HG03175 (cell line): Measurements from ENCODE around the gene KIAA1958.

ENCODE experiments used
- ATAC-seq: cut with Tn5 transposase; IDR thresholded peaks from one replicate; pipeline ENCODE4 v1.9.1; 2021; ENCODE audit warnings: mild to moderate bottlenecking, moderate library complexity; ENCODE audit not compliant: unreplicated experiment

The KIAA1958 gene

DNA sequence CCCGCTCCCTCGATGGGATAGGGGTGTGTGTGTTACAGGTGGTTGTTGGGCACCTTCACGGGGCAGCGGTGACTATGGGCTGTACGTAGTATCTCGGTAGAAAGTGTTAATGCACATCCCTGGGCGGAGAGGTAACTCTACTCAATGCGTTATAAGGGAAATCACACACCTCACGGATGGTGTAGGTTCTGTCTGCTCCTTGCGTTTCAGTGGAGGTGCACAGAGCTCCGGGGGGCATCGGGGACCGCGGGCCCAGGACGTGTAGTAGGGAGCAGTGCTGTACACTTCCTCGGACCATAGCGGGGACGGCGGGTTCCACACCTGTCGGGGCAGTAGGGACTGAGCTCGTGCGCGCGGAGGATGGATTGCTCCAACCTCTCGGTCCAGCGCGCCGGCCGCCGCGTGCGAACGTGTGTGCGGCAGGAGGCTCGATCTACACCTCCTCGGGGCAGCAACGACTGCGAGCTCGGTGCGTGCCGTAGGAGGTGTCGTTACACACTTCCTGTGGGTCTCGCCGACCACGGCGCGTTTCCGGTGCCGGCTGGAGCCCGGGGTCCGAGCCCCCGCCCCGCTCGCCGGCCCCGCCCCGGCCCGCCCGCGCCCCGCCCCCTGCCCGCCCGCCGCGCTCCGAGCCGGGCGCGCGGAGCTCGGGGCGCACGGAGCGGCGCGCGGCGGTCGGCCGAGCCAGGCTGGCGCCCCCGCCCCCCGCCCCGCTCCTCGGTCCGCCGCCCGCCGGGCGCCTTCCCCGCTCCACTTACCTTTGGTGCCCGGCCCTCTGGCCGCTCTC lies at the start of gene KIAA1958:
TSS of gene KIAA1958 (plus strand) at position 607 of the 787 bp plus-strand sequence. CDS start 87,254 bp downstream, outside the sequence.
- ATAC-seq = peak; percentile 88

DNA sequence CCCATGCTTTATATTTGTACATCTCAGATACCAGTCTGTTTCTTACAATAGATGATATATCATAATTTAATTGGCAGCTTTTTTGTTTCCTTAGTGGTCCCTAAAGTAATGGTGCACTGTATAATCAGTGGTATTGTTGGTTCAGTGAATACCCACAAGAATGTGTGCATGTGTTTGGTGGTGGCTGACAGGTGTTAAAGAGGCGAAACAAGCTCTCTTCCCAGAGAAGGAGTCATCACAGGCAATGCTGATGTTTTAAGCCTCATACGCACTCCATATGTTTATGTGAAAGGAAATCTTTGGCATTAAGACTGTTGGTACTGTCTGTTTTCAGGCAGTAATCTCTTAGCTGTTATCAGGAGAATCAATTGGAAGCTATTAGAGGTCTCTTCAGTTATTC lies 49.2 kb upstream of the KIAA1958 start:
- ATAC-seq = no peak

DNA sequence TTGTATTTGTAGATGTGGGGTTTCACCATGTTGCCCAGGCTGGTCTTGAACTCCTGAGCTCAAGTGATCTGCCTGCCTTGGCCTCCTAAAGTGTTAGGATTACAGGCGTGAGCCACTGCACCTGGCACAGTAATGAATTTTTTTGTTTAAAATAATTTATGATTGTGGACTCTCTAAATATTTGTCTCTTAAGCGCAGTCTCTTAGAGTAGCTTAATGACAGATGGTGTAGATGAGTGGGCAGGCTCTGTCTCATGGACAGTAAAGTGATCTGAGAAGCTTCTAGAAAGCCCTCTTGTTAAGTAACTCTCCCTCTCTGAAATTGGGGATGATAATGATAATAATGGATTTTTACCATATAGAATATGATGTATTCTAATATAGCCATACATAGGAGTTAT lies 47.5 kb upstream of the KIAA1958 start:
- no peak for ATAC-seq

GRCh38 chr9:112439825-112440224 lies 46.8 kb upstream of the KIAA1958 start:
- no peak for ATAC-seq

DNA sequence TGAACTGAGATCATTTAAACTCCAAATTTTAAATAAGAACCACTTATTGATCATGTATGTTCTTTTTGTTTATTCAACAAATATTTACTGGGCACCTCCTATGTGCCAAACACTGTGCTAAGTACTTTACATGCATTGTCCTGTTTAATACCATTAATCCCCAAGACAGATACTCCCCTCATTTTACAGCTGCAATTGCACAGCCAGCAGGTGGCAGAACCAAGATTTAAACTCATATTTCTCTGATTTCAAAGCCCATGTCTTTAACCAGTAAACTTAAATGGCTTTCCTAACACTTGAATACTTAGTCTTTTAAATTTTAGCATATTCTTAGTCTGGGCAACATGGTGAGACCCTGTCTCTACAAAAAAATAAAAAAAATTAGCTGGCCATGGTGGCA lies 43.4 kb upstream of the KIAA1958 start:
- ATAC-seq = no peak

DNA sequence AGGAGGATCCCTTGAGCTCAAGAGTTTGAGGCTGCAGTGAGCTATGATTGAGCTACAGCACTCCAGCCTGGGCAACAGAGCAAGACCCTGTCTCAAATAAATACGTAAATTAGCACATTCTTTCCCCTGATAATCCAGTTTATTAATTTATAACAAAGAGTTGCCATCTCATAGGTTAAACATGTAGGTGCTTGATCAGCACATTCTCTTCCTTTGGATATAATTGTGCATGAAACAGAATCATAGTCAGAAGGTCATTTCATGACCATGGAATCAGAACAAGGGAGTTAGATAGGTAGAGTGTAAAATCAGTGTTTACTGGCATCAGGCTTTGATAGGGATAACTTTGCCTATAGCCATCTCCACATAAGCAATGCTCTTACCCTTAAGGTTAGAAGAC lies 43.0 kb upstream of the KIAA1958 start:
- ATAC-seq = no peak

- no peak for ATAC-seq
These were observed 41.4 kb upstream of the KIAA1958 start for GRCh38 chr9:112445196-112445595.

DNA sequence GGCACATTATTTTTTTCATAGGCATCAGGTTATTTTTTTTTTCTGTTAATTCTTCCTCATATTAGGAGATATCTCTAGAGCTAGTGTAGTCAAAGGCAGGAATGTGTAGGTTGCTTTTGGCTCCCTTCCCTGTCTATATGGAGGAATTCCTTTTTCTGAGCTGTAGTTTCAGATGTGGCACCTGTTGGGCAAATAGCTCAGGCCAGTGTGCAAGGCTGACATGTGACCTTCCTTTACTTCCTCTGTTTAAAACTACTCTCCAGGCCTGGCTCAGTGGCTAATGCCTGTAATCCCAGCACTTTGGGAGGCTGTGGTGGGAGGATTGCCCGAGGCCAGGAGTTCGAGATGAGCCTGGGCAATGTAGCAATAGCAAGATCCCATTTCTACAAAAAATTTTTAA lies 40.5 kb upstream of the KIAA1958 start:
- ATAC-seq = no peak

- no peak for ATAC-seq
These were observed 40.1 kb upstream of the KIAA1958 start for GRCh38 chr9:112446526-112446925.

GRCh38 chr9:112447283-112447761 lies 39.3 kb upstream of the KIAA1958 start:
- no peak for ATAC-seq

- no peak for ATAC-seq
These were observed 23.8 kb upstream of the KIAA1958 start for GRCh38 chr9:112462855-112463254.

- ATAC-seq = no peak
These were observed 21.3 kb upstream of the KIAA1958 start for GRCh38 chr9:112465352-112465751.

GRCh38 chr9:112472996-112473395 lies 13.6 kb upstream of the KIAA1958 start:
- no peak for ATAC-seq

DNA sequence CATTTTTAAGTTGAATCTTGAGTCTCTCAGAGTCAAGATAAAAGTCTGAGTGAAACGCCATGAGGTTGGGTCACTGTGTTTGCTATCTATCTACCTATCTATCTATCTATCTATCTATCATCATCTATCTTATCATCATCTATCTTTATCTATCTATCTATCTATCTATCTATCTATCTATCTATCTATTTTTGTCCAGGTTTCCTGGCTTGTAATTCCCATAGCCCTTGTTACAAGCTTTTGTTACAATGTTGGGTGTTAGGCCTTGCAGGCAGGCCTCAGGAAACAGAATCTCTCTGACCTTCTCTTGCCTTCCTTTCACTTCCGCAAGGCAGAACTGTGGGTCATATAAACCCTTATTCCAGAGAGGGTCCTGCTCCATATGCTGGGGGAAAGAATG lies 12.6 kb upstream of the KIAA1958 start:
- no peak for ATAC-seq

DNA sequence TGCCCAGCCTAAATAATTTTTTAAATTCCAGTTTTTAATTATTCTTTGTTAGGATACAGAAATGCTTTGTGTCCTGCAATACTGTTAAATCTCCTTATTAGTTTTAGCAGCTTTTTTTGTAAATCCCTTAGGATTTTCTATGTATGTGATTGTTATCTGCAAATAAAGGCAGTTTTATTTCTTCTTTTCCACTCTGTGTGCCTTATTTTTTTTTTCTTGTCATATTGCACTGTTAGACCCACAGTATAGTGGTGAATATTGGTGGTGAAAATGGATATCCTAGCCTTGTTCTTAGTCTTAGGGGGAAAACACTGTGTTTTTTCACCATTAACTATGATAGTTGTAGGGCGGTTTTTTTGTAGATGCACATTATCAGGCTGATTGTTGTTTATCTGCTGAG lies 11.3 kb upstream of the KIAA1958 start:
- no peak for ATAC-seq

DNA sequence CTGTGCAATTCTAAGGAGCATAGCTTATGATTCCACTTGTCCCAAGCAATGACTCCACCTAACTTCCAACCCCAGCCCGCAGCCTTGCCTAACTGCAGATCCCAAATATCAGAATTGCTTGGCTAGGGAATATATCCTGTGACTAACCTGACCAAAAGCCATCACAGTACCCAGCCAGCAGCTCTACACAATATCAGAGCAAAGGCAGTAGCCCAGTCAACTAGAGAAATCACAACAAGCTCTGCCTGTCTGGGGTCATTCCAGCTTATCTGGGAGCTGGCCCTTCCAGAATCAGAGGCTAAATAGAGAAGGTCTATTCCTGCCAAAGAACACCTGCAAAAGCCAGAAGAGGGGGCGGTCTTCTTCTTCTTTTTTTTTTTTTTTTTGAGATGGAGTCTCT lies 9.3 kb upstream of the KIAA1958 start:
- no peak for ATAC-seq

DNA sequence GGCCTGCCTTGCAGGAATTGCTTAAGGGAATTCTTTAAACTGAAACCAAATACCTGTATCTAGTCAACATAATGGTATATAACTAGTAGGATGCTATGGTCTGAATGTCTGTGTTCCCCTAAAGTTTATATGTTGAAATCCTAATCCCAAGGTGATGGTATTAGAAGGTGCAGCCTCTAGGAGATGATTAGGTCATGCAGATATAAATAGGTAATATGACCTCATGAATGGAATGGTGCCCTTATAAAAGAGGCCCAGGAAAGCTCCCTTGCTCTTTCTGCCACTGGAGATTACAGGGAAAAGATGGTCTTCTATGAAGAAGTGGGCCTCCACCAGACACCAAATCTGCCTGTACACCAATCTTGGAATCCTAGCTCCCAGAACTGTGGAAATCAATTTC lies 7.4 kb upstream of the KIAA1958 start:
- ATAC-seq = no peak

- ATAC-seq = no peak
These were observed 2.0 kb upstream of the KIAA1958 start for GRCh38 chr9:112484607-112485006.

- no peak for ATAC-seq
These were observed 1.1 kb upstream of the KIAA1958 start for GRCh38 chr9:112485574-112485973.

DNA sequence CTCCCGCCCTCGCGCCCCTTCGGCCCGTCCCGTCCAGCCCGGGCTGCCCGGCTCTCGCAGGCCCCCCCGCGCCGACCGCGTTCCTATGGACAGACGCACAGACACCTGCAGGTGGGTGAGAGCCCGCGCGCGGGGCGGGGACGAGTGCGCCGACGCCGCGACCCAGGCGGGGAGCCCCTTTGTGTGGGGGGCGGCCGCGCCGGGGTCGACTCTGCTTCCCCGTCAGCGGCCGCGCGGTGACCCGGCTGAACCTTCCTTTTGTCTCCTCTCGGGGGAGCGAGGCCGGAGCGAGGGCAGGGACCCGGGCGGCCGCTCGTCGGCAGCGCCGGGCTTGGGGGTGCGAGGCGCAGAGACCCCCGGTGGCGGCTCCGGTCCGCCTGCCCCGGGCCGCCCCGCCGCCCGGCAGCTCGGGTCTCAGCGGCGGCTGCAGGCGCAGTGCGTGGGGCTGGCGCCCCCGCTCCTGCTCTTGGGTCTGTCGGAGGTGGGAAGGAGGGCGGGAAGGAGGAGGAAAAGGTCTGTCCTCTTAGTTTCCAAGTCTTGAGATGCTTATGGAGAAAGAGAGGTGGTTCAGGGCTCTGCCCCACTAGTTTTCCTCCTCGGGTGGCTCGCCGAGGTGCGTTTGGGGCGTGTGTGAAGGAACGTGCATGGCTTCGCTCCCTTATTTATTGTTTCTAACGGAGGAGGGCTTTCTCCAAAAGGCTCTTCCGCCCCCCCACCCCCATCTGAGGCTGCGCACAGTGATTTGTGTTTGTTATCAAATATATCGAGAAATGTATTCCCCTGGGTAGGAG lies 576 bp downstream of the KIAA1958 start:
- peak; percentile 51 for ATAC-seq

GRCh38 chr9:112487799-112488340 lies 1.2 kb downstream of the KIAA1958 start:
- no peak for ATAC-seq

- ATAC-seq = no peak
These were observed 2.5 kb downstream of the KIAA1958 start for GRCh38 chr9:112489039-112489546.
